Parathyroid adenoma (tissue), 2 donors: ENCODE measurements around the gene TMC7.

Experiments
- H2AFZ ChIP-seq: fragments of 300-600 bp; sonication (generic); one replicate; pipeline ENCODE4 v1.7.0; 2017; ENCODE audit warnings: antibody characterized with exemption, mild to moderate bottlenecking
- H3K27ac ChIP-seq: fragments of 300-600 bp; sonication (generic); one replicate; pipeline ENCODE4 v1.7.0; 2017
- H3K27me3 ChIP-seq: fragments of 300-600 bp; sonication (generic); one replicate; pipeline ENCODE4 v1.7.0; 2017; ENCODE audit warnings: low read length; ENCODE audit not compliant: control insufficient read depth, insufficient read depth
- H3K36me3 ChIP-seq: fragments of 300-600 bp; sonication (generic); one replicate; pipeline ENCODE4 v1.7.0; 2017; ENCODE audit warnings: low read length; ENCODE audit not compliant: control insufficient read depth, insufficient read depth
- H3K4me1 ChIP-seq: fragments of 300-600 bp; sonication (generic); one replicate; pipeline ENCODE4 v1.7.0; 2017; ENCODE audit warnings: control low read depth
- H3K4me2 ChIP-seq: fragments of 300-600 bp; sonication (generic); one replicate; pipeline ENCODE4 v1.7.0; 2017; ENCODE audit warnings: low read length
- H3K4me3 ChIP-seq: fragments of 300-600 bp; sonication (generic); one replicate; pipeline ENCODE4 v1.7.0; 2017; ENCODE audit warnings: low read depth, low read length
- H3K79me2 ChIP-seq: fragments of 300-600 bp; sonication (generic); one replicate; pipeline ENCODE4 v1.7.0; 2017; ENCODE audit warnings: control low read depth
- H3K9ac ChIP-seq: fragments of 300-600 bp; sonication (generic); one replicate; pipeline ENCODE4 v1.7.0; 2017; ENCODE audit warnings: mild to moderate bottlenecking
- H3K9me3 ChIP-seq: fragments of 300-600 bp; sonication (generic); one replicate; pipeline ENCODE4 v1.7.0; 2017; ENCODE audit warnings: low read length; ENCODE audit not compliant: control insufficient read depth
- CTCF ChIP-seq: fragments of 300-600 bp; sonication (generic); IDR thresholded peaks from one replicate; pipeline ENCODE4 v1.7.0; 2017; ENCODE audit warnings: antibody characterized with exemption, mild to moderate bottlenecking
- donor health status: primary hyperparathyroidism.

Gene TMC7

DNA sequence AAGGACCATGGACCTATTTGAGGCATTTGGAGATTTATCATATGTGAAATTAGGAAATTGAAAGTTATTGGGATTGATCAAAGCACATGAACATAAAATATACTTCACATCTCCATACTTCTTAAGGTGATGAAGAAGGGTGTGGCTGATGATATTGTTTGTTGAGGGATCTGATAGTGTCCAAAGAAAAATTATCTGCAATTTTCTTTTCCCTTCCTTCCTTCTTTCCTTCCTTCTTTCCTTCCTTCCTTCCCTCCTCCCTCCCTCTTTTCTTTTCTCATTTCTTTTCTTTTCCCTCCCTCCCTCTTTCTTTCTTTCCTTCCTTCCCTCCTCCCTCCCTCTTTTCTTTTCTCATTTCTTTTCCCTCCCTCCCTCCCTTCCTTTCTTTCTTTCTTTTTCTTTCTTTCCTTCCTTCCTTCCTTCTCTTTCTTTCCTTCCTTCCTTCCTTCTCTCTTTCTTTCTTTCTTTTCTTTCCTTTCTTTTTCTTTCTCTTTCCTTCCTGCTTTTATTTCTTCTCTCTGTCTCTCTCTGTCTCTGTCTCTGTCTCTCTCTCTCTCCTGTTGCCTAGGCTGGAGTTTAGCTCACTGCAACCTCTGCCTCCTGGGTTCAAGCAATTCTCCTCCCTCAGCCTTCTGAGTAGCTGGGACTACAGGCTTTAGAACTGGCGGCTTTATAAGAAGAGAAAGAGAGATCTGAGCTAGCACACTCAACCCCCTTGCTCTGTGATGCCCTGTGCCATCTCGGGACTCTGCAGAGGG is 109.1 kb downstream of the TMC7 start:
- Histone ChIP-seq H3K9me3 (no peaks in the 10 kb centered on the region), H2AFZ (no peak overlapping the region), H3K4me2 (no peak overlapping the region), H3K9ac (no peak overlapping the region), H3K27me3 (no peaks in the 10 kb centered on the region), H3K27ac (no peak overlapping the region), H3K4me3 (no peak overlapping the region), H3K4me1 (no peaks in the 10 kb centered on the region), H3K36me3 (no peaks in the 10 kb centered on the region), H3K79me2 (no peaks in the 10 kb centered on the region)
- TF ChIP-seq CTCF: no peak

- no peaks in the 10 kb centered on the region for H3K4me1 ChIP-seq
- TF ChIP-seq CTCF: no peak
- no peaks in the 10 kb centered on the region for H3K27me3 ChIP-seq
- H3K4me2 ChIP-seq: no peak overlapping the region
- no peak overlapping the region for H3K27ac ChIP-seq
- no peaks in the 10 kb centered on the region for H3K36me3 ChIP-seq
- no peaks in the 10 kb centered on the region for H3K79me2 ChIP-seq
- no peaks in the 10 kb centered on the region for H3K9me3 ChIP-seq
- H2AFZ ChIP-seq: no peak overlapping the region
- H3K4me3 ChIP-seq: no peak overlapping the region
- H3K9ac ChIP-seq: no peak overlapping the region
Measured at GRCh38 chr16:19093631-19094541, 110.2 kb downstream of the TMC7 start.

DNA sequence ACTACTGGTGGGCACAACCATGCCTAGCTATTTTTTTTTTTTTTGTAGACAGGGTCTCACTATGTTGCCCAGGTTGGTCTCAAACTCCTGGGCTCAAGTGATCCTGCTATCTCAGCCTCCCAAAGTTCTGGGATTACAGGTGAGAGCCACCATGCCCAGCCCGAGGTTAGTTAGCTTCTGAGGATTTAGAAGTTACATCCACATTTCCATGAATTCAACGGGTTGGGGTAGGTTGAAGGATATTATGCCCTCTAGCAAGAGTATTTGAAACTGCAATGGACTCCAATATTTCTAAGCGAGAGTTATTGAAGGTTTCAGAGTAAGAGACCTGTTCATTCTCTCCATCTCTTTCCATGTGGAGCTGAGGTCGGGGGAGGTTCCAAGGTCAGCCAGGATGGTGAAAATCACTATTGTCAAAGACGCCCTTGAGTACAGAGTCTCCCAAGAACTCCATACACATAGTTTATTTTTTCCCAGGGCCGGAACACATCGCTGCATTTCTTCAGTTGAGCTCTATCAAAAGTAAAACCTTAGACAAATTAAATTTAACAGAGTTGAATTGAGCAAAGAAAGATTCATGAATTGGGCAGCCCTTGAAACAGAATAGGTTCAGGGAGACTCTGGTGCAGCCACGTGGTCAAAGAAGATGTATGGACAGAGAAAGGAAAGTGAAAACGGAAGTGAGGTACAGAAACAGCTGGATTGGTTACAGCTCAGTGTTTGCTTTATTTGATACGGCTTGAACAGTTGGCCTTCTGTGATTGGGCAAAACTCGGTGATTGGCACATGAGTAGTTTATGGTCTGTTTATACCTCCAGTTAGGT is 111.0 kb downstream of the TMC7 start:
- Histone ChIP-seq H3K79me2 (no peaks in the 10 kb centered on the region), H3K27ac (no peak overlapping the region), H3K36me3 (no peaks in the 10 kb centered on the region), H3K27me3 (no peaks in the 10 kb centered on the region), H2AFZ (no peak overlapping the region), H3K9ac (no peak overlapping the region), H3K4me2 (no peak overlapping the region), H3K4me1 (no peaks in the 10 kb centered on the region), H3K4me3 (no peak overlapping the region), H3K9me3 (no peaks in the 10 kb centered on the region)
- no peak for TF ChIP-seq CTCF

DNA sequence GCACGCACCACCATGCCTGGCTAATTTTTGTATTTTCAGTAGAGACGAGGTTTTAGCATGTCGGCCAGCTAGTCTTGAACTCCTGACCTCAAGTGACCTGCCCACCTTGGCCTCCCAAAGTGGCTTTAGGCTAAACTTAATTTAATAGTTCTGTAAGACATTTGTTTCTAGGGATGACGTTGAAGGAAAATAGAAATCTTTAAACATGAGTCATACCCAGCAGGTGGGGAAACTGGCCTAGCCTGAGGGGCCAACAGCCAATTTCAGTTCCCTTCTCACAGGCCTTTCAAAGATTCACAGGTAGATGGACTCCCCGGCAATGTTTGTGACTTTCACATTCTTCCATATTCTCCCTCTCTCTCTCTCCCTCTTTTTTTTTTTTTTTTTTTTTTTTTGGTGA is 111.9 kb downstream of the TMC7 start:
- Histone ChIP-seq H3K4me2 (no peak overlapping the region), H3K27me3 (no peaks in the 10 kb centered on the region), H3K4me3 (no peak overlapping the region), H2AFZ (no peak overlapping the region), H3K9ac (no peak overlapping the region), H3K79me2 (no peaks in the 10 kb centered on the region), H3K36me3 (no peaks in the 10 kb centered on the region), H3K27ac (no peak overlapping the region), H3K9me3 (no peaks in the 10 kb centered on the region), H3K4me1 (no peaks in the 10 kb centered on the region)
- TF ChIP-seq CTCF: no peak
